CD4-positive, CD25-positive, alpha-beta regulatory T cell (primary cell): ENCODE data around the gene TSSK2. TPM values are rescaled to one million over a fixed set of nuclear protein-coding genes. Genes with fewer than 3 reads are reported as not detected.
"Not testable (repeated sequence)": the region's sequence is repeated elsewhere in the genome, so short reads cannot be mapped to it uniquely, and the experiment has no call there.

Experiments
- ATAC-seq, 2 donors: fragments of 150-1000 bp; cut with Tn5 transposase; one replicate each; pipeline ENCODE4 v1.10.0; 2021; ENCODE audit warnings: low read depth in 2 of 2, moderate number of reproducible peaks in 2 of 2, moderate library complexity in 1 of 2
- DNase-seq, 3 donors: peaks; one replicate each; pipeline versions ENCODE4 v3.0.0 to v3.0.0-alpha.2; 2012 to 2022; ENCODE audit warnings: mixed read lengths in 1 of 3
- H3K27ac ChIP-seq: one replicate; pipeline ENCODE4 v1.7.0; 2013; ENCODE audit warnings: mild to moderate bottlenecking, low read length; ENCODE audit not compliant: insufficient read depth, poor library complexity, severe bottlenecking
- H3K27me3 ChIP-seq: one replicate; pipeline ENCODE4 v1.7.0; 2013; ENCODE audit warnings: low read length; ENCODE audit not compliant: control insufficient read depth, insufficient read depth
- H3K36me3 ChIP-seq: one replicate; pipeline ENCODE4 v1.7.0; 2013; ENCODE audit warnings: mild to moderate bottlenecking, low read length, moderate library complexity; ENCODE audit not compliant: control insufficient read depth, insufficient read depth
- H3K4me1 ChIP-seq: 2 replicates; pipeline ENCODE4 v1.7.0; 2013; ENCODE audit warnings: mild to moderate bottlenecking, low read length; ENCODE audit not compliant: insufficient read depth, control insufficient read depth, poor library complexity, severe bottlenecking
- H3K4me3 ChIP-seq: one replicate; pipeline ENCODE4 v1.7.0; 2013; ENCODE audit warnings: low read depth, mild to moderate bottlenecking, low read length, moderate library complexity
- H3K9me3 ChIP-seq, 2 experiments: 1 replicate in 1 of 2; 2 replicates in 1 of 2; pipeline ENCODE4 v1.7.0; 2013; ENCODE audit warnings: low read length in 2 of 2, mild to moderate bottlenecking in 1 of 2, moderate library complexity in 1 of 2; ENCODE audit not compliant: control insufficient read depth in 2 of 2
- H3K27ac Mint-ChIP-seq, 3 donors: one replicate each; pipeline ENCODE4 v1.8.0; 2020 to 2022; ENCODE audit warnings: mild to moderate bottlenecking in 3 of 3, mixed read lengths in 3 of 3, moderate library complexity in 2 of 3
- H3K27me3 Mint-ChIP-seq: one replicate; pipeline ENCODE4 v1.8.0; 2022; ENCODE audit warnings: mild to moderate bottlenecking, mixed read lengths
- H3K36me3 Mint-ChIP-seq: one replicate; pipeline ENCODE4 v1.8.0; 2020; ENCODE audit warnings: mixed read lengths
- H3K4me1 Mint-ChIP-seq, 4 donors: one replicate each; pipeline ENCODE4 v1.8.0; 2020 to 2022; ENCODE audit warnings: mixed read lengths in 4 of 4, mild to moderate bottlenecking in 1 of 4
- H3K4me3 Mint-ChIP-seq, 4 donors: one replicate each; pipeline ENCODE4 v1.8.0; 2020 to 2022; ENCODE audit warnings: mild to moderate bottlenecking in 4 of 4, mixed read lengths in 4 of 4, moderate library complexity in 3 of 4
- H3K9me3 Mint-ChIP-seq, 7 donors: one replicate each; pipeline ENCODE4 v1.8.0; 2020 to 2022; ENCODE audit warnings: mixed read lengths in 7 of 7, mild to moderate bottlenecking in 3 of 7, moderate library complexity in 2 of 7
- polyA plus RNA-seq, 4 donors: library from polyadenylated mRNA; unstranded; fragments of 300-500 nt; fragmentation: Illumina TruSeq; gene quantifications; one replicate each; pipeline ENCODE4 v1.2.3, GENCODE V29; 2021
- total RNA-seq: library from RNA; stranded (reverse); gene quantifications from one replicate; pipeline ENCODE4 v1.2.3, GENCODE V29; 2022

Gene TSSK2
- total and polyA plus RNA-seq, 5 donors from 2014 or later: not detected

DNA sequence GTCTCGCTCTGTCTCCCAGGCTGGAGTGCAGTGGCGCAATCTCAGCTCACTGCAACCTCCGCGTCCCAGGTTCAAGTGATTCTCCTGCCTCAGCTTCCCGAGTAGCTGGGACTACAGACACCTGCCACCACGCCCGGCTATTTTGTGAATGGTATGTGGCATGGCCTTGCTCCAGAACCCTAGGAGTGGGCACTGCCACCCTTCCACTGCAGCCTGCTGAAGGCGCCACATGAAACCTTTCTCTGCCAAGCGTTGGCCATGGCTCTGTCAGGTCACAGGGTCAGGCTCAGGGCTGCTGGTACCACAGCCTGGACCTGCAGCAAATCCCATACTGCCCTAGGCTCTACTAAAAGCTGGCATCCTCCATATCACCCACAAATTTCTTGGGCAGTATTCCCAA is 25.0 kb downstream of the TSSK2 start:
- not testable (repeated sequence) for DNase-seq, H3K4me1 ChIP-seq, ATAC-seq, H3K9me3 ChIP-seq, H3K4me3 Mint-ChIP-seq, H3K36me3 ChIP-seq, H3K27ac Mint-ChIP-seq, H3K36me3 Mint-ChIP-seq, H3K4me3 ChIP-seq, H3K27ac ChIP-seq, H3K9me3 Mint-ChIP-seq
- Mint-ChIP-seq H3K27me3 (peaks cover 50% of the 10 kb centered on the region), H3K4me1 (peaks cover 0 to 15% (median 6%) of the 10 kb centered on the region in 4 donors)
- H3K27me3 ChIP-seq: peaks cover 13% of the 10 kb centered on the region

- not testable (repeated sequence) for H3K27me3 ChIP-seq, H3K4me3 ChIP-seq, ATAC-seq, H3K27ac ChIP-seq, H3K36me3 Mint-ChIP-seq, H3K36me3 ChIP-seq, H3K9me3 ChIP-seq, DNase-seq, H3K9me3 Mint-ChIP-seq, H3K27ac Mint-ChIP-seq, H3K4me1 Mint-ChIP-seq, H3K4me1 ChIP-seq, H3K4me3 Mint-ChIP-seq
- peaks cover 37% of the 10 kb centered on the region for H3K27me3 Mint-ChIP-seq
Measured at GRCh38 chr22:19158649-19159048, 27.5 kb downstream of the TSSK2 start.

GRCh38 chr22:19164425-19164824 is 33.3 kb downstream of the TSSK2 start:
- no peak for ATAC-seq
- H3K27me3 Mint-ChIP-seq: peaks cover 51% of the 10 kb centered on the region
- H3K27ac ChIP-seq: no peak overlapping the region

GRCh38 chr22:19166421-19166820 is 35.3 kb downstream of the TSSK2 start:
- no peak overlapping the region for H3K4me3 ChIP-seq
- Mint-ChIP-seq H3K4me1 (peaks cover 0 to 18% (median 7%) of the 10 kb centered on the region in 4 donors), H3K36me3 (no peaks in the 10 kb centered on the region), H3K27ac (no peak overlapping the region), H3K9me3 (peaks cover 0 to 2% (median 0%) of the 10 kb centered on the region in 7 donors), H3K27me3 (peaks cover 51% of the 10 kb centered on the region), H3K4me3 (no peak overlapping the region)
- no peak for ATAC-seq
- peaks cover 20% of the 10 kb centered on the region for H3K4me1 ChIP-seq
- H3K36me3 ChIP-seq: no peaks in the 10 kb centered on the region
- H3K27me3 ChIP-seq: peaks cover 16% of the 10 kb centered on the region
- H3K9me3 ChIP-seq: no peaks in the 10 kb centered on the region
- no peak overlapping the region for H3K27ac ChIP-seq
- no peak for DNase-seq

More at GRCh38 chr22:19164425-19164824, 33.3 kb downstream of the TSSK2 start:
- Mint-ChIP-seq H3K4me1 (peaks cover 0 to 4% (median 0%) of the 10 kb centered on the region in 4 donors), H3K36me3 (no peaks in the 10 kb centered on the region), H3K9me3 (peaks cover 0 to 1% (median 0%) of the 10 kb centered on the region in 7 donors), H3K27ac (no peak overlapping the region), H3K4me3 (peak overlapping the region in 1 of 4 donors; percentile 27)
- no peak overlapping the region for H3K4me3 ChIP-seq
- H3K4me1 ChIP-seq: peaks cover 5% of the 10 kb centered on the region
- no peak for DNase-seq
- H3K27me3 ChIP-seq: peaks cover 16% of the 10 kb centered on the region
- H3K36me3 ChIP-seq: no peaks in the 10 kb centered on the region
- H3K9me3 ChIP-seq: no peaks in the 10 kb centered on the region

GRCh38 chr22:19167106-19167869 is 36.2 kb downstream of the TSSK2 start:
- no peak overlapping the region for H3K4me3 ChIP-seq
- no peak overlapping the region for H3K27ac ChIP-seq
- Mint-ChIP-seq H3K9me3 (peaks cover 0 to 2% (median 0%) of the 10 kb centered on the region in 7 donors), H3K27ac (no peak overlapping the region), H3K36me3 (no peaks in the 10 kb centered on the region), H3K4me1 (peaks cover 0 to 24% (median 9%) of the 10 kb centered on the region in 4 donors), H3K27me3 (peaks cover 42% of the 10 kb centered on the region), H3K4me3 (peak overlapping the region in 2 of 4 donors; percentile 33 to 34)
- H3K27me3 ChIP-seq: peaks cover 16% of the 10 kb centered on the region
- no peaks in the 10 kb centered on the region for H3K9me3 ChIP-seq
- DNase-seq: no peak
- no peak for ATAC-seq
- H3K36me3 ChIP-seq: no peaks in the 10 kb centered on the region
- peaks cover 26% of the 10 kb centered on the region for H3K4me1 ChIP-seq

GRCh38 chr22:19168088-19168890 is 37.2 kb downstream of the TSSK2 start:
- Histone ChIP-seq H3K4me1 (peaks cover 33% of the 10 kb centered on the region), H3K27ac (no peak overlapping the region), H3K4me3 (no peak overlapping the region), H3K9me3 (no peaks in the 10 kb centered on the region), H3K27me3 (peaks cover 16% of the 10 kb centered on the region), H3K36me3 (no peaks in the 10 kb centered on the region)
- DNase-seq (no peak), ATAC-seq (no peak)
- Mint-ChIP-seq H3K4me1 (peaks cover 0 to 34% (median 17%) of the 10 kb centered on the region in 4 donors), H3K9me3 (peaks cover 0 to 2% (median 0%) of the 10 kb centered on the region in 7 donors), H3K27me3 (peaks cover 42% of the 10 kb centered on the region), H3K36me3 (no peaks in the 10 kb centered on the region), H3K4me3 (peak overlapping the region; percentile 27 to 72 (median 50)), H3K27ac (peak overlapping the region in 1 of 3 donors; percentile 14)

DNA sequence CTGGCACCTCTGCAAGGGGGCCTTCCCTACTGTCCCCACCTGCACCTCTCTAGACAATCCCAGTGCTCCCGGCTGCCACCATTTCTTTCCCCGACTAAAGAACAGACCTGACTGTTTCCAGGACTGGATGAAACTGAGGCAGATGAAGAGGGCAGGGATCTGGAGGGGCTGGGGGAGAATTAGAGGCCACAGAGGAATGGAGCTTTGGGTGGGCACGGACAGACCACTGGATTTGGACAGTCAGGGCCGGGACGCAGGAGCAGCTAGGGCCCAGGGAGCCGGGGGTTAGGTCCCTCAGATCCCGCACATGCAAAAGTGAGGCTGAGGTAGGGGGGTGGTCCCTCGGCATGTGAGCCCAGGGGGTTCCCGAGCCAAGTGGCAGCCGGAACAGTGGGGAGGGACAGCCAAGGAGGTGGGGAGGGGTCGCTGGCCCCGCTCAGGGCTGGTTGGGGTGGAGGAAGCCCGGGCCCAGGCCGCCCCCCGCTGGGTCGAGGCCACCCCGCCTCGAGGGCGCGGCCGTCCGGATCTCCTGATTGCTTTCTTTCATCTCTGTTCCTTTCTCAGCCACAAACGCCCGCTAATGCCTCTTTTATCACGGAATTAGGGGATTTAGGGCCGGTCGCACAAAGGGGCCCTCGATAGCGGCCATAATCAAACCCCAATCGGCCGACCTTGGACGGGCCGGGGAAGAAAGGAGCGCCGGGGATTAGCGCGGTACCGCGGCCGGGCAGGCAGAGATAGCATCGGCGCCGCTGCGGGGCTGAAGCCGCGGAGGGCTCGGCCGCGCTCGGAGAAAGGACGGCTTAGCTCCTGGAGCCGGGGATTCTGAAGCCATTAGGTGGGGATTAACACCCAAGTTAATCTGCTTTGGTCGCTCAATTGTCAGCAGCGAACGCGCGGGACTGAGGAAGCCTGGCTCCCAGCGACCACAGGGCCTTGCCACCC is 38.2 kb downstream of the TSSK2 start:
- Mint-ChIP-seq H3K4me3 (peak overlapping the region; percentile 34 to 91 (median 70)), H3K4me1 (peaks cover 0 to 39% (median 19%) of the 10 kb centered on the region in 4 donors), H3K27me3 (peaks cover 42% of the 10 kb centered on the region), H3K9me3 (peaks cover 0 to 2% (median 0%) of the 10 kb centered on the region in 7 donors), H3K27ac (peak overlapping the region in 1 of 3 donors; percentile 69), H3K36me3 (no peaks in the 10 kb centered on the region)
- H3K9me3 ChIP-seq: no peaks in the 10 kb centered on the region
- H3K4me1 ChIP-seq: peaks cover 37% of the 10 kb centered on the region
- no peak overlapping the region for H3K27ac ChIP-seq
- DNase-seq (no peak), ATAC-seq (no peak)
- no peaks in the 10 kb centered on the region for H3K36me3 ChIP-seq
- no peak overlapping the region for H3K4me3 ChIP-seq
- H3K27me3 ChIP-seq: peaks cover 16% of the 10 kb centered on the region
